ENCODE data around the gene MAZ.
A peak's percentile ranks its signal among the peaks of the same experiment; 100 is the strongest.
"Not testable (repeated sequence)": the region's sequence is repeated elsewhere in the genome, so short reads cannot be mapped to it uniquely, and the experiment has no call there.

MAZ gene

GRCh38 chr16:29784901-29785500, 21.3 kb upstream of the MAZ start:
- DNase-seq, result peak; percentile 74 to 82

- not testable (repeated sequence) for DNase-seq
Measured at GRCh38 chr16:29787155-29787554, 19.2 kb upstream of the MAZ start.

- DNase-seq, result no peak
Measured at GRCh38 chr16:29789775-29790182, 16.6 kb upstream of the MAZ start.

- peak; percentile 100 for DNase-seq
Measured at GRCh38 chr16:29790183-29790948, 16.0 kb upstream of the MAZ start, which contains the start of gene KIF22. Gene KIF22, plus strand, starts transcription at chr16:29790751. Its CDS starts 9 bp downstream, at chr16:29790760.

GRCh38 chr16:29790949-29791844, 15.1 kb upstream of the MAZ start:
- no peak for DNase-seq

- DNase-seq, result no peak
Measured at GRCh38 chr16:29791845-29792807, 14.2 kb upstream of the MAZ start.

GRCh38 chr16:29793153-29793552, 13.2 kb upstream of the MAZ start:
- not testable (repeated sequence) for DNase-seq

GRCh38 chr16:29794231-29794710, 12.1 kb upstream of the MAZ start:
- DNase-seq, result no peak

- no peak for DNase-seq
Measured at GRCh38 chr16:29802416-29802935, 3.9 kb upstream of the MAZ start.

GRCh38 chr16:29804020-29804419, 2.3 kb upstream of the MAZ start:
- no peak for DNase-seq

GRCh38 chr16:29804455-29805231, 1.7 kb upstream of the MAZ start:
- peak; percentile 69 to 71 for DNase-seq

GRCh38 chr16:29805232-29806098, 864 bp upstream of the MAZ start:
- peak; percentile 98 to 99 for DNase-seq

- DNase-seq, result peak in 1 of 2 donors; percentile 40
Measured at GRCh38 chr16:29806641-29807425, 504 bp downstream of the MAZ start.

GRCh38 chr16:29807426-29808218, 1.3 kb downstream of the MAZ start:
- DNase-seq, result peak; percentile 94

GRCh38 chr16:29808219-29808900, 2.0 kb downstream of the MAZ start:
- no peak for DNase-seq

- no peak for DNase-seq
Measured at GRCh38 chr16:29809031-29809747, 2.9 kb downstream of the MAZ start.

Measured in inflammatory macrophage (primary cell).